IPS-18c (cell line): ENCODE measurements around the gene SLC19A1.

Experiments
- H3K4me3 ChIP-seq: 2 replicates; pipeline ENCODE4 v1.7.0; 2013; ENCODE audit warnings: low read depth, mild to moderate bottlenecking, low read length, moderate library complexity; ENCODE audit not compliant: insufficient read depth
- H3K9me3 ChIP-seq: one replicate; pipeline ENCODE4 v1.6.1; 2013; ENCODE audit warnings: mild to moderate bottlenecking, low read length, moderate library complexity; ENCODE audit not compliant: control insufficient read depth, insufficient read depth

SLC19A1 gene

DNA sequence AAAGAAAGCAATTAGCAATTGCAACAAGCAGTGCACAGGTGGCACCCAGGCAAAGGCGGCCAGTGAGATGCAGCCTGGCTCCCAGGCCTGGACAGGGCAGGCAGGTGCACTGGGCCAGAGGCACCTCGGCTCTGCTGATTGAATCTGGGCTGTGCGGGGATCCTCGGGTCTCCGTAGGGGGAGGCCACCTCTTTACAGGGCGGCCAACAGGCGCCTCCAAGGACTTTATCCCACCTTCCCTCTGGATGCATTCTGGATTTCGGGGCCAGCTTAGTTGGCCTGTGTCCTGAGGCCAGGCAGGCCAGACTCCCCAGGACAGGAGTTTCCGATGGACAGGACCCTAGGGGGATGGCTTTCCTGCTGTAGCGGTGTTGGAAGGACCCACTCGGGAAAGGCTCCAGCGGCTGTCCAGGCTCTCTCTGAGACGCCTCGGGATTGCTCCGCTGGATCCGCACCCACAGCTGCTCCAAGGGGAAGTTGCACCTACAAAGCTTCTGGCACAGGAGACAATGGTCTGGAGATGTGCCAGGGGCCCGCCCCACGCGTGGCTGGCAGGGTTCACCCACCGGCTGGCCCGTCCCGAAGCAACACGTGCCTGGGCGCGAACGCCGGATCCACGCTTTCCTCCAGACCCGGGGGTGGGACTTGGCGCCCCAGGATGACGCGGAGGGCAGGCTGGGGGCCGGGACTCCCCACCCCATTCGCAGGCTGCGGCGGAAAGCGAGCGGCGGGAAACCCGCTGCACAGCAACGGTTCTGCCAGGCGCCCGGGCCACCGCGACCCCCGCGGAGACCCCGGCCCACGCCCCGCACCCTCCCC, 810 bp downstream of the SLC19A1 start:
- Histone ChIP-seq H3K9me3 (no peaks in the 10 kb centered on the region), H3K4me3 (peak overlapping the region; percentile 59)

DNA sequence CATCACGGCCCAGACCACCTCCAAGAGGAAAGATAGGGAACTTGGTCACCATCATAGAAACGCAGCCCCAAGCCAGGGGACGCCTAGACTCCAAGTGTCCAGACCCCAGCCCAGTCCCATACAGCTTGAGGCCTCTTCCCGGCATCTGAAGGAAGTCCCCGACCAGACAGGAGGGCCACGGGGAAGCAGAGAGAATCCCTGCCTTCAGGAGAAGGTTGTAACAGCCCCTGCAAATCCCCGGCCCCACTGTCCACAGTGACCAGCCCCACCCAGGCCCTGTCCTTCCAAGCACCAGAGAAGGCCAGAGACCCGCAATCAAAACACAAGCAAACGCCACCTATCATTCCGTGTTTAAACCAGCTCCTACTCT, 1.7 kb downstream of the SLC19A1 start:
- H3K4me3 ChIP-seq = no peak overlapping the region; the same call in 1 of the 2 replicates
- H3K9me3 ChIP-seq = no peaks in the 10 kb centered on the region

DNA sequence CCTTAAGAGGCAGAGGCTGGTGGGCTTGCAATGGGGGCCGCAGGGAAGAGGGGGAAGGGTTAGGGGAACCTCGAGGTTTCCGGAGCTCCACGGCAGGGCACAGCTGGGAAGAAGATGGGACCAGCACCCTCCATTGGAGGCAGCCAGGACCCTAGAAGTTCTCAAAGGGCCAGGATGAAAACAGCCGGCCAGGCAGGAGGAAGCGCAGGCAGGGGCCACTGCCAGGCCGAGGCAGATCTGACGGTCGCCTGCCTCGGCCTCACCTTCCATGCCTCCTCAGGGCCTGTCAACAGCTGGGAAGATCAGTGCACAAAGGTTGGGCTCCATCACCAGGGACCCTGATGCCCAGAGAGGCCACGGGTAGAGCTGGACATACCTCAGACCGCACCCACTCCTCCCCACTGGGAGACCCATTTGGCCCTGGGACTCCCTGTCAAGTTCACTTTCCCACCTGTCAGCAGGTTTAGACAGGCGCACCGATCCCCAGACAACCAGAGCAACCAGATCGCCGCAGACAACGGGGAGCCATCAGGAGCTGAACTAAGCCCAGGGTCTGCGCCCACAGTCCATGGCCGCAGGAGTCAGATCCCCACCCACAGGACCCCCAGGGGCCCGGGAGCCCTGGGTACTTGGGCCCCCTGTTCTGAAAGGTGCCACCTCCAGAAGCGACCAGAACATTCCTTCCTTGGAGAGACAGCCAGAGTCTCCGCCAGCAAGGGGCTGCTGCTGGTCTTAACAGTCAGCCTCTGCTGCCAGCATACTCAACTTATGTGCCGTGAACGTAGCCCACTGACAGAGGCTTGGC, 2.2 kb downstream of the SLC19A1 start:
- H3K9me3 ChIP-seq = no peaks in the 10 kb centered on the region
- no peak overlapping the region; the same call in 1 of the 2 replicates for H3K4me3 ChIP-seq

DNA sequence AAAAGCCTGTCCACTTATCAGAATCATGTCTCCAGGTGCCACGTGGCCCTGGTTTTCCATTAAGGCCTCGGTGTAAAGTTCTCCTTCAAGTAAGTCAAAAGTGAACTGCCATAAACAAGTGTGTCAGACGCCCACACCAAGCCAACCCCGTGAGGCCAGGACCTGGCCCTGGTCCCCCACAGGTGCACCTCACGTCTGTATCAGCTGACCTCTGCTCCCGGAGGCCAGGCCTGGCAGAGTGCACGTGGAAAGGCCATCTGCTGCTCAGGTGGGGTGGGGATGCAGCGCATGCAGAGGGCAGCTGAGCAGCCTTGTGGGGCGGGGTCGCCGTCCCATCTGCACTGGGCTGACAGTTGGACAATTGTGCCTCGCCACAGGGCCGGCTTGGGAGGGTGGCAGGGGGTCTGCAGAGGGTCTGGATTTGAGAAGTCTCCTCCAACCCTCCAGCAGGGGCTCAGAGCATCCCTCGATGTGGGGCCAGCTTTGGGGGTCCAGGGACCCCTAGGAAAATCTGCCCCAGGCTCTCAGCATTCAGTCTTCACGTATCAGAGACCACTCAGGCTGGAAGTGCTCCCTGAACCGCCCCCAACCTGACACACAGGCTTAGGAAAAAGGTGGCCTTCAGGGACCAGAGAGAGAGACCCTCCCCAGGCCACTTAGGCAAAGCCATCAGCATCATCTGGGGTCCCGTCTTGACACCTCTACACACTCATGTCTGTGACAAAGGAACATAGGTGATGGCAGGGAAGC, 3.0 kb downstream of the SLC19A1 start:
- no peak overlapping the region for H3K4me3 ChIP-seq
- H3K9me3 ChIP-seq = no peaks in the 10 kb centered on the region

DNA sequence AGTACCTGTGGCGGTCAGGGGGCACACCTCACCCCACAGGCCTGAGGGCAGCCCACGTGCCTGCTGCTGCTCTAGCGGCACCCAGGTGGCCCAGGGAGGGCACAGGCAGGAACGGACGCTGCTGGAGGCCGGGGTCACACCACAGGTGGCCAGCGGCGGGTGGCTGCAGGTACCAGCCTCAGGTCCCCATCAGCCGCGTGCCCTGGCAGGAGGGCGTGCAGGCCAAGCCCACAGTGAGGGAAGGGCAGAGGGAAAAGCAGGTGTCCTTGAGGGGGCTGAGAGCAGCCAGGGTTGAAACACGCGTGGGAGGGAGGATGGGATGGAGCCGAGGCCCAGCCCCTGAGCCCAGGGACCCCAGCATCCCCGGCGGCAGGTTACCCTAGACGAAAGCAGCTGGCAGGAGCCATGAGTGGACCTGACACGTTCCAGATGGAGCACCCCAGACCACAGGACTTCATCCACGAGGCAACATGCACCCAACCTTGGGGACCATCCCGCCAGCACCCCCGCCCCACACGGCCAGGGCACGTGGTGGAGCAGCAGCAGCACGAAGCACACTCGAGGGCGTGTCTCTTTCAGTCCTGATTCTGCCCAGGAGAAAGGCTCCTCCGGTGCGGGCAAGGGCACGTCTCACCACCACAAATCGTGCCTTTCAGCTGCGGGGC, 3.7 kb downstream of the SLC19A1 start:
- no peaks in the 10 kb centered on the region for H3K9me3 ChIP-seq
- no peak overlapping the region for H3K4me3 ChIP-seq

DNA sequence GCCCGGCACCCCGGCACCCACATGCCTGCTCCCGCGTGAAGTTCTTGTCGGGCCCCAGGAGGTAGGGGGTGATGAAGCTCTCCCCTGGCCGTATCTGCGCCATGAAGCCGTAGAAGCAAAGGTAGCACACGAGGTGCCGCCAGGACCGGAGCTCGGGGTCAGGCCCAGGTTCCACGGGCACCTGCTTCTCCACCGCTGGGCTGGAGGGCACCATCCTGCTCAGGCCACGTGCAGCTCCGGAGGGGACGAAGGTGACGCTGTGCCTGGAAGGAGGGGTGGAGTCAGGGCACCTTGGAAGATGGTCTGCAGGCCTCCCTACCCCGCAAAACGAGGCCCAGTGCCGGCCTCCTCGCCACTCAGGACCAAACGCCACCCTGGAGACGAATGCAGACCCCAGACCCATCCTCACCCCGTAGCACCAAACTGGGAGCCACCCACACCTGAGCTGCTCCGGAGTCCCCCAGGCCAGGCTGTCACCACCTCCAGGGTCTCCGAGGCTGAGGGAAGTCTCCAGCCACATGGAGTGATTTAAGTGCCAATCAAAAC, 4.4 kb downstream of the SLC19A1 start:
- Histone ChIP-seq H3K4me3 (no peak overlapping the region), H3K9me3 (no peaks in the 10 kb centered on the region)

DNA sequence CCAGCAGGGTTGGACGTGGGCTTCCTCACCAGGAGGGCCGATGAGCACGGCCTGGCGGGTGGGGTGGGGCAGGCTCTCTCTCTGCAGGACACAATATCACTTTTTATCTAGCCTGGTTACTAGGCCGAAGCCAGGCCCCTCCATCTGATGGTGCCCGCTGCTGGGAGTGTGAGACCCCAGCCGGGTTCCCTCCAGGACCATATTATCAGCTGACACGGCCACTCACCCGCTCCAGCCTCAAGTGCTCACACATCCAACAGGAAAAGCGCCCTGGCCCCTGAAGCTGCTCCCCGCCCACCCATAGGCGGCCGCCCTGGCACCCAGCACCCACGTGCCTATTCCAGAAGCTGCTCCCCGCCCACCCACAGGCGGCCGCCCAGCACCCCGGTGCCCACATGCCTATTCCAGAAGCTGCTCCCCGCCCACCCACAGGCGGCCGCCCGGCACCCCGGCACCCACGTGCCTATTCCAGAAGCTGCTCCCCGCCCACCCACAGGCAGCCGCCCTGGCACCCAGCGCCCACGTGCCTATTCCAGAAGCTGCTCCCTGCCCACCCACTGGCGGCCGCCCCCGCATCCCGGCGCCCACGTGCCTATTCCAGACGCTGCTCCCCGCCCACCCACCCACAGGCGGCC, 5.0 kb downstream of the SLC19A1 start:
- Histone ChIP-seq H3K9me3 (no peaks in the 10 kb centered on the region), H3K4me3 (no peak overlapping the region)

DNA sequence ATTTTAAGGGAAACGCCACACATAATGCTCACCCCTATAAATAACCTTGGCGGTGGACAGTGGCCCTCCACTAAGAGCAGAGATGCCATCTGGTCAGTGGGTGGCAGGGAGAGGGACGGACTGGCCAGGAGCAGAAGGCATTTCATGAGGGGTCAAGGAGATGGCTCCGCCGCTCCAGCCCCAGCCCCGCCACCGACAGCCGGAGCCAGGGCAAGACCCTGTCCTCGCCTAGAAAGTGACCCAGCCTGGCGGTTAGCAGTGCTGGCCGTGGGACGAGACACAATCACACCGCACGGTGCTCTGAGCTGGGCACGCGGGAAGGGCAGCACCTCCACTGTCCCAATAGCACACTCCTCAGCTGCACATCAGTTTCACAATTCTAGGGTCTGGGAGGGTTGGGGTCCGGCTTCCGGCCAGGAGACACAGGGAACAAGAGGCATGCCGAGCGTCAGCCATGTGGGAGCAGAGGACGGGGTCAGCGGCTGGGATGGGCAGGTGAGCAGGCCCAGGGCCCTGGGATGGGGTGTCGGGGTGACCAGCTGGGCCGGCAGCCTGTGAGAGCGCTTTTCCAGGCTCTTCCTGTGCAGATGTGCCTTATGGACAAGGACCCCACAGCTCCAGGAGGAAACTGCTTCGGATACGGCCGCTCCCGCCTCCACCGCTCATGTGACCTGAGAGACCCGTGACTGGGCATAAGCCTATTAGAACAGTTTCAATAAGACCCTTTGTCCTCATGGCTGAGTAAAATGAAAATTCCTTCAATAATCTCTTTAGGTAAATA, 5.7 kb downstream of the SLC19A1 start:
- Histone ChIP-seq H3K4me3 (no peak overlapping the region), H3K9me3 (no peaks in the 10 kb centered on the region)

DNA sequence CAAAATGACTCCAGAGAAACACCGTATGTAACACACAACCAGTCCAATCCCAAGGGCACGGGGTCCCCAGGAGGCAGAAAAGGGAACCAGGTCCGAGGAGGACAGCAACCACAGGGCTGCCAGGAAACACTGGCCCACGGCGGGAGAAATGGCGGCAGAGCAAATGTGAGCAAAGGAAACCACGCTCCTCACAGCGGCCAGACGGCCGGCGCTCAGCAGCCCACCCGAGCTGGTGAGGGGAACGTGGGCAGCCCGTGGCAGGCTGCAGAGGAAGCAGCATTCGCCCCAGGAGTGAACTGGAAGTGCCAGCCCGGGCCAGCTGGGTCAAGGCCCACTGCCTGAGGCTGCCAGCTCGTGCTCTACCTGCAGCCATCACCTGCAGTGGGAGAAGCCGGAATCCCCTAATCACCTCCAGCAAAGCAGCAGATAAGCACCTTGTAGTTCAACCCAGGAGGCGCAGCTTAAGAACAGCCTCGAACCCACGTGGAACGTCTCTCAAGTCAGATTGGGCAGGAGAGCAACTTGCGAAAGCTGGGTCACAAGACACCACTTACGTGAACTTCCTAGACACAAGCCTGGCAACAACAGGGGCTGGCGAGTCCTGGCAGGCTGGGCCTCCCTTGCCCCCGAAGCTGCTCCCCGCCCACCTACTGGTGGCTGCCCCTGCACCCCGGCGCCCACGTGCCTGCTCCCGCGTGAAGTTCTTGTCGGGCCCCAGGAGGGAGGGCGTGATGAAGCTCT, 6.7 kb downstream of the SLC19A1 start:
- no peaks in the 10 kb centered on the region for H3K9me3 ChIP-seq
- no peak overlapping the region for H3K4me3 ChIP-seq

DNA sequence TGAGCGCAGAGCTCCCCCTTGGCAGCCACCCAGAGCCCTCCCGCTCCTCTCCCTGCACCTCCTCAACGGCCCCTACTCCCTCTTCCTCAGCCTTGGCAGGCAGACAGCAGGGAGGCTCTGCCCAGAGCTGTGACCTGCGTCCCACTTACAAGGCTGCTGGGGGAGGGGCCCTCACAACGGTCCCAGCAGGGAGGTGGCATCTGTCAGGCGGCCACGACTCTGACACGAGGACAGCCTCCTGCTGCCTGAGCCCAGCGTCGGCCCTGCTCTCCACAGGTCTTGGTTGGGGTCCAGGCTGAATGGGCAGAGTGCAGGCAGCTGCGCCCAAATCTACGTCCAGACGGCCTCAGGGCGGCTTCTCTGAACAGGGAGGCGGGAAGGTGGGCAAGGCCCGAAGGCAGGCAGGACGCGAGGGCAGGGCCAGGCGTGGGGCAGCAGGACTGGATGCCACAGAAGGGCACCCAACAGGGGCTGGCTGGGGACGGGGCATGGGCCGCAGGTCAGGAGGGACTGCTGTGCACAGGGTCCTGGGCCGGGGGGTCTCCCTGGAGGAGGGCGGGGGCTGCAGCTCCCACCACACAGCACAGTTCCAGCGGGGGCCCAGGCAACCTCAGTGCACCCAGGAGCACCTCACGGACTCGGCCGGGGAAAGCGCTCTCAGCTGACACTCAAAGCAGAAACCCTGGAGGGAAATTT, 7.5 kb downstream of the SLC19A1 start:
- Histone ChIP-seq H3K9me3 (no peaks in the 10 kb centered on the region), H3K4me3 (no peak overlapping the region)

DNA sequence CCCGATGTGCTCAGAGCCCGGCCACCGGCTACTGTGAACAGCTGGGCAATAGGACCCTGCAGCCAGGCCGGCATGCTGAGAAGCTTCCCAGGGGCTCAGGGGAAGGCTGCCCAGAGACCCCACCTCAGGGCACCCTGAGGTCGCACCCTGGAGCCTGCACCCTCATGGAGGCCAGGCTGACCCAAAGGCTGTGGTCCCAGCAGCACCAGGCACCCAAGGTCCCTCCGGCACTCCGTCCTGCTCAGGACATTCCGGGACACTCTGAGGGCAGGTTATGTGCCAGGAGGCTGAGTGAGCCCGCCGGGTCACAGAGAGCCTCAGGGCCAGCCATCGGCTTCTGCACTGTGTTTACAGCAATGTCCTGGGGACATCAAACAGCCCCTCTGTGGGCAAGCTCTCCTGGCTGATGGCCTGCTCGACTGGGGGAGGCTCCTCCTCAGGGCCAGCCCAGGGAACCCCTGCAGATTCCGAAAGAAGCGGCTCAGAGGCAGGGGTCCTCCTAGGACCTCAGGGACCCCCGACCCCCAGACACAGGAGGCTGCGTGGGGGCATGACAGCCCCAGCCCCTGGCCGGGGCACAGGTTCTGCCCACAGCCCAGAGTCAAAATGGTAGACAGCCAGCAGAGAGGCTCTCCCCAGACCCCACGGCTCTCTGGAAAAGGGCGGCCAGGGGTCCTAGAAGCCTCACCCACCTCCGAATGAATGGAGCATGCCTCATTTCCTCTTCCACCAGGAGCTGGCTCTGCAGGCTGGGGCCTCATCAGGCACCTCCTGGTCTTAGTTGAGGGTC, 8.2 kb downstream of the SLC19A1 start:
- Histone ChIP-seq H3K9me3 (no peaks in the 10 kb centered on the region), H3K4me3 (no peak overlapping the region)

DNA sequence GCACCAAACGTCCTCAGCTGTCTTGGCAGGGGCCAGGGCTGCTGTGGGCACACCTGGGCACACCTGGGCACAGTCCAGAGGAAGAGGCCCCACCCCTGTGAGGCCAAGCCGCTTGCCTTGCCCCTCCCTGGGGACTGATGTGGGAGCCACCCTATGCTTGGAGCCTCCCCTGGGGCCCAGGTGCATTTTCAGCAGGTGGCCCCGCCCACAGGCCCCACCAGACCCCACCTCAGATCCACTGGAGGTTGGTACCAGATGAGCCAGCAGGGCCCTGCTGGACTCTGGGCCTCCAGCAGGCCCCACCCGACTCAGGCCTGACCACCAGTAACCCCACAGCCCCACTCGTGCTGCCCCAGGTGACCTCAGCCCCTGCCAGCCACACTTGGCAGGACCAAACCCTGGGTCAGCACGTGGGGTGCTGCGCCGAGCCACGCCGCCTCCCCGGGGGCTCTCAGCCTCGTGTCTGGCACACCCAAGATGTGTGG, 8.8 kb downstream of the SLC19A1 start:
- no peak overlapping the region for H3K4me3 ChIP-seq
- H3K9me3 ChIP-seq = no peaks in the 10 kb centered on the region

DNA sequence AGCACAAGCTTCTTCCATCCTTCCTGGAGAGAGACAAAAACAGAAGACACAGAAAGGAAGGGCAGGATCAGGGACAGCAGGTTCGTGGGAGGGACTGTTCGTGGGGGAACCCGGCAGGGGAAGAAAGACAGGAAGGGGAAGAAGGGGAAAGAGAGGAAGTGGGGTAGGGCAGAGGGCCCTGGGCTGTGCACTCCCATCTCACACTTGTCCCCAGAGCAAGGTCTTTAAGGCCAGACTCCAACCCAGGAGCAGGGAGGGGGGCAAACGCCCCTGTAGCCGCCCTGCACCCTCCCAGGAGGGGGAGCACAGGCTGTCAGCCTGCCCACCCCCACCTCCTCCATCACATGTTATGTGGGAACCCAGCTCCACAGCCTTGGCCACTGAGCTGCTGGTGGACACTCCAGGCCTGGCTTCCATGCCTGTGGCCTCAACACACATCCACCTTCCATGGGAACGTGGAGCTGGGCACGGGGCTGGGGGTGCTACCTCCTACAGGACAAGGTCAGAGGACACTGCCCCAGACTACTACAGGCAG, 9.3 kb downstream of the SLC19A1 start:
- H3K9me3 ChIP-seq = no peaks in the 10 kb centered on the region
- H3K4me3 ChIP-seq = no peak overlapping the region
